Choroid plexus epithelial cell (primary cell): ENCODE results near the gene PNRC2.
"Not testable (repeated sequence)": the region's sequence is repeated elsewhere in the genome, so short reads cannot be mapped to it uniquely, and the experiment has no call there.

ENCODE experiments used
- DNase-seq: peaks from one replicate; pipeline ENCODE4 v3.0.0-alpha.2; 2010; ENCODE audit warnings: low read depth
- H3K4me3 ChIP-seq: 2 replicates; pipeline ENCODE4 v1.5.1; 2011; ENCODE audit warnings: low read depth, mild to moderate bottlenecking, control low read depth, low read length, moderate library complexity
- TF ChIP-seq, protein P1 (sequence below): conservative IDR thresholded peaks from 2 replicates; pipeline ENCODE4 v1.5.1; 2011; ENCODE audit warnings: low read depth, mild to moderate bottlenecking, control low read depth, inconsistent platforms, low read length, moderate library complexity

PNRC2 gene

GRCh38 chr1:24004132-24004531 lies 44.5 kb downstream of the PNRC2 start:
- no peak for DNase-seq
- no peak overlapping the region for H3K4me3 ChIP-seq
- TF ChIP-seq, protein P1, sequence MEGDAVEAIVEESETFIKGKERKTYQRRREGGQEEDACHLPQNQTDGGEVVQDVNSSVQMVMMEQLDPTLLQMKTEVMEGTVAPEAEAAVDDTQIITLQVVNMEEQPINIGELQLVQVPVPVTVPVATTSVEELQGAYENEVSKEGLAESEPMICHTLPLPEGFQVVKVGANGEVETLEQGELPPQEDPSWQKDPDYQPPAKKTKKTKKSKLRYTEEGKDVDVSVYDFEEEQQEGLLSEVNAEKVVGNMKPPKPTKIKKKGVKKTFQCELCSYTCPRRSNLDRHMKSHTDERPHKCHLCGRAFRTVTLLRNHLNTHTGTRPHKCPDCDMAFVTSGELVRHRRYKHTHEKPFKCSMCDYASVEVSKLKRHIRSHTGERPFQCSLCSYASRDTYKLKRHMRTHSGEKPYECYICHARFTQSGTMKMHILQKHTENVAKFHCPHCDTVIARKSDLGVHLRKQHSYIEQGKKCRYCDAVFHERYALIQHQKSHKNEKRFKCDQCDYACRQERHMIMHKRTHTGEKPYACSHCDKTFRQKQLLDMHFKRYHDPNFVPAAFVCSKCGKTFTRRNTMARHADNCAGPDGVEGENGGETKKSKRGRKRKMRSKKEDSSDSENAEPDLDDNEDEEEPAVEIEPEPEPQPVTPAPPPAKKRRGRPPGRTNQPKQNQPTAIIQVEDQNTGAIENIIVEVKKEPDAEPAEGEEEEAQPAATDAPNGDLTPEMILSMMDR, result no peak

DNA sequence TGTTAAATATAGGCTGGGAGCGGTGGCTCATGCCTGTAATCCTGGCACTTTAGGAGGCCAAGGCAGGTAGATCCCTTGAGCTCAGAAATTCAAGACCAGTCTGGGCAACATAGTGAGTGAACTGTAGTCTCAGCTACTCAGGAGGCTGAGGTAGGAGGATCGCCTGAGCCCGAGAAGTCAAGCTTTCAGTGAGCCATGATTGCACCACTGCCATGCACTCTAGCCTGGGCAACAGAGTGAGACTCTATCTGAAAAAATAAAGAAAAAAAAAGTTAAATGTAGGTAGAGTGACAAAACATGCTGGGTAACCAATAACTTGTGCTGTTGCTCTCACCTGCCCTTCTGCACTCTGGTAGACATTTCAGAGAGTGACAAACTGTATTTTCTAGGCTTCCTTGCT lies 45.5 kb downstream of the PNRC2 start:
- no peak for DNase-seq
- TF ChIP-seq, protein P1, result no peak
- no peak overlapping the region for H3K4me3 ChIP-seq

- TF ChIP-seq, protein P1, result no peak
- no peak overlapping the region for H3K4me3 ChIP-seq
- no peak for DNase-seq
These were observed 47.5 kb downstream of the PNRC2 start for GRCh38 chr1:24007079-24007478.

DNA sequence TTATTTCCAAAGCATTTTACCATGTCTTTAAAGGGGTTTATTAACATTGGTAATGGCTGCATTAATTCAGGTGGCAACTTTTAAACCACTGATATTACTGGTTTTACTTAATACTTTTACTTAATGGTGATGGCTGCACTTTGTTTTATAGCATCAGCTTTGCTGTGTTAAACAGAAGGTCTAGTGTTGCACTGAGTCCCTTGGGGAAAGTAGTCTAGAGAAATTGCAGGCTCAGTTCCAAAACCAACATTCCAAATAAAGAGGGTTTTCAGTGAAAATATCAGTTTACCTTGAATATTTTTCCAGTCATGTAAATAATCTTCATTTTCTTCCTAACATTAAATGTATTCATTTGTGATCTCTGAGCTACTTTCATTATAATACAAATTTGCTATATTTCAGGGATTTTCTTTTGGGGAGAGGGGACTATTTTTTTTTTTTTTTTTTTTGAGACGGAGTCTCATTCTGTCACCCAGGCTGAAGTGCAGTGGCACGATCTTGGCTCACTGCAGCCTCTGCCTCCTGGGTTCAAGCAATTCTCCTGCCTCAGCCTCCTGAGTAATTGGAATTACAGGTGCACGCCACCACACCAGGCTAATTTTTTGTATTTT lies 49.1 kb downstream of the PNRC2 start:
- not testable (repeated sequence) for H3K4me3 ChIP-seq
- DNase-seq, result peak; percentile 86

DNA sequence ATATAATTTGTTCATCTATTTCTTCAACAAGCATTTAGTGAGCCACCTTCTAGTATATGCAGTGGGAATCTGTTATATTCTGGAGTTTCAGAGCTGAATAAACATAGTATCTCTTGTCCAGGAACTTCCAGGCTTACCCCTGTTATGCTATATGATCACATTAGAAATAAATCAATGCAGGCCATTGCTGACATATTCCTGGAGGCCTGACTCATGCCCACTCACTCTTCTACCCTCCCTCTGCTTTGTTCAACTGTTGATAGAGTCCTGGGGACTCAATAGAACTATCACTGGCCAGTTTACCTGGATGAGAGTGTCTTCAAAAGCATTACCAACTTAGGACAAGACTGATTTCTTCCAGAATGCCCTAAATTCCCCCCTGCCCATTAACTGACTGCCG lies 49.8 kb downstream of the PNRC2 start:
- no peak overlapping the region for H3K4me3 ChIP-seq
- TF ChIP-seq, protein P1, result no peak
- DNase-seq, result peak; percentile 47

- TF ChIP-seq, protein P1, result no peak
- H3K4me3 ChIP-seq, result no peak overlapping the region
- DNase-seq, result no peak
These were observed 51.0 kb downstream of the PNRC2 start for GRCh38 chr1:24010650-24011049.

GRCh38 chr1:24012878-24013277 lies 53.2 kb downstream of the PNRC2 start:
- not testable (repeated sequence) for H3K4me3 ChIP-seq, DNase-seq
